HFF-Myc (cell line): ENCODE results near the gene PRSS2.
A peak's percentile ranks its signal among the peaks of the same experiment; 100 is the strongest.

Experiments used
- DNase-seq: peaks from one replicate; pipeline ENCODE4 v3.0.0-alpha.2; 2011; ENCODE audit warnings: low read depth; ENCODE audit errors: extremely low read depth
- H3K4me3 ChIP-seq: replicated peaks from 2 replicates; pipeline ENCODE4 v1.5.1; 2011; ENCODE audit warnings: low read depth, mild to moderate bottlenecking, control low read depth, low read length
- CTCF ChIP-seq: IDR thresholded peaks from 2 replicates; pipeline ENCODE4 v1.5.1; 2012; ENCODE audit warnings: mild to moderate bottlenecking, low read depth, low read length, control low read depth; ENCODE audit errors: missing control alignments

PRSS2 gene

GRCh38 chr7:142792593-142792992 is 21.8 kb downstream of the PRSS2 start:
- H3K4me3 ChIP-seq = no peak overlapping the region
- TF ChIP-seq CTCF = no peak

DNA sequence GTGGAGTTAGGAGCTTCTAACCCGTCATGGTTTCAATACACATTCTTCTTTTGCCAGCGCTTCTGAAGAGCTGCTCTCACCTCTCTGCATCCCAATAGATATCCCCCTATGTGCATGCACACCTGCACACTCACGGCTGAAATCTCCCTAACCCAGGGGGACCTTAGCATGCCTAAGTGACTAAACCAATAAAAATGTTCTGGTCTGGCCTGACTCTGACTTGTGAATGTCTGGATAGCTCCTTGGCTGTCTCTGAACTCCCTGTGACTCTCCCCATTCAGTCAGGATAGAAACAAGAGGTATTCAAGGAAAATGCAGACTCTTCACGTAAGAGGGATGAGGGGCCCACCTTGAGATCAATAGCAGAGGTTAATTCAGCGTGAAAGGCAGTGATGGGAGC is 22.4 kb downstream of the PRSS2 start:
- no peak for TF ChIP-seq CTCF
- no peak overlapping the region for H3K4me3 ChIP-seq
- DNase-seq = no peak

More at GRCh38 chr7:142792593-142792992, 21.8 kb downstream of the PRSS2 start:
- DNase-seq = no peak

GRCh38 chr7:142795339-142795863 is 24.6 kb downstream of the PRSS2 start:
- TF ChIP-seq CTCF = no peak
- no peak overlapping the region for H3K4me3 ChIP-seq
- DNase-seq = no peak

GRCh38 chr7:142796001-142796500 is 25.3 kb downstream of the PRSS2 start:
- peak overlapping the region; percentile 51 for H3K4me3 ChIP-seq
- TF ChIP-seq CTCF = no peak
- DNase-seq = no peak

- no peak for TF ChIP-seq CTCF
- H3K4me3 ChIP-seq = peak overlapping the region; percentile 51
- DNase-seq = no peak
Measured at GRCh38 chr7:142796501-142797390, 26.0 kb downstream of the PRSS2 start.

- H3K4me3 ChIP-seq = peak overlapping the region; percentile 51
- DNase-seq = no peak
- TF ChIP-seq CTCF = no peak
Measured at GRCh38 chr7:142797391-142798377, 26.9 kb downstream of the PRSS2 start.
